Measurements from ENCODE around the gene INKA2.

GRCh38 chr1:111750856-111751255, 11.7 kb upstream of the INKA2 start:
- TF ChIP-seq POLR2A (IDR thresholded peaks at IDR 0.05) (no peak), CTCF (IDR thresholded peaks at IDR 0.05) (no peak)
